ENCODE results near the gene ETFA. TPM values are rescaled to one million over a fixed set of nuclear protein-coding genes. Genes with fewer than 3 reads are reported as not detected.

Gene ETFA
- polyA plus RNA-seq, 3 donors, result 62.1 to 178 (median 166) TPM

- intact Hi-C loops (cut with micrococcal nuclease), result no loop called here
- H3K9ac ChIP-seq (ENCODE audit: insufficient read depth, low read length, poor library complexity, severe bottlenecking), result no peak overlapping the region
- Mint-ChIP-seq H3K27me3 (ENCODE audit: low read depth in 3 of 3) (peaks cover 79 to 90% (median 82%) of the 10 kb centered on the region in 3 donors), H3K27ac (no peak overlapping the region), H3K9me3 (peaks cover 0 to 46% (median 31%) of the 10 kb centered on the region in 7 donors), H3K4me1 (peaks cover 46% of the 10 kb centered on the region), H3K4me3 (peak overlapping the region in 1 of 2 donors; percentile 90), H3K36me3 (peaks cover 26 to 45% of the 10 kb centered on the region in 2 donors)
- H3K4me2 ChIP-seq (replicated peaks; ENCODE audit: extremely low read depth, low read length, poor library complexity, severe bottlenecking), result peak overlapping the region; percentile 95
- H3K79me2 ChIP-seq (ENCODE audit: insufficient read depth, low read length), result no peaks in the 10 kb centered on the region
- peaks cover 76 to 91% of the 10 kb centered on the region in 2 donors for H3K27me3 ChIP-seq (ENCODE audit: control insufficient read depth in 2 of 2, insufficient read depth in 2 of 2, low read length in 2 of 2)
- H3K36me3 ChIP-seq (replicated peaks in 1 of 2; ENCODE audit: control insufficient read depth in 1 of 2, insufficient read depth in 2 of 2, low read length in 2 of 2), result no peaks in the 10 kb centered on the region
- H4K20me1 ChIP-seq (ENCODE audit: insufficient read depth, low read length), result peaks cover 38% of the 10 kb centered on the region
- no peak for TF ChIP-seq CTCF (IDR thresholded peaks at IDR 0.05)
- WGBS (ENCODE audit: insufficient coverage), result 4% methylated on average over 2 of the region's 3 CpGs
- no peak overlapping the region for H2AFZ ChIP-seq (ENCODE audit: insufficient read depth, low read depth, low read length, poor library complexity, severe bottlenecking)
- H3K9me3 ChIP-seq (replicated peaks in 1 of 2; ENCODE audit: control insufficient read depth in 1 of 2, insufficient read depth in 1 of 2, low read length in 2 of 2), result peaks cover 7 to 50% of the 10 kb centered on the region in 2 donors
- H3K27ac ChIP-seq (ENCODE audit: low read depth in 1 of 2, low read length in 2 of 2), result no peak overlapping the region
- DNase-seq, result no peak
- peaks cover 49 to 58% of the 10 kb centered on the region in 2 donors for H3K4me1 ChIP-seq (ENCODE audit: control insufficient read depth in 1 of 2, insufficient read depth in 2 of 2, low read length in 2 of 2)
- no peak overlapping the region for H3K4me3 ChIP-seq (replicated peaks in 1 of 3; ENCODE audit: low read depth in 2 of 3, low read length in 3 of 3)
Observed at GRCh38 chr15:76344893-76345582, 33.8 kb upstream of the ETFA start.

GRCh38 chr15:76343313-76343996 lies 32.2 kb upstream of the ETFA start:
- Histone ChIP-seq H4K20me1 (ENCODE audit: insufficient read depth, low read length) (peaks cover 44% of the 10 kb centered on the region), H3K79me2 (ENCODE audit: insufficient read depth, low read length) (no peaks in the 10 kb centered on the region), H3K4me1 (ENCODE audit: control insufficient read depth in 1 of 2, insufficient read depth in 2 of 2, low read length in 2 of 2) (peaks cover 65 to 74% of the 10 kb centered on the region in 2 donors), H3K4me2 (replicated peaks; ENCODE audit: extremely low read depth, low read length, poor library complexity, severe bottlenecking) (peak overlapping the region; percentile 42), H2AFZ (ENCODE audit: insufficient read depth, low read depth, low read length, poor library complexity, severe bottlenecking) (no peak overlapping the region), H3K27me3 (ENCODE audit: control insufficient read depth in 2 of 2, insufficient read depth in 2 of 2, low read length in 2 of 2) (peaks cover 81 to 96% of the 10 kb centered on the region in 2 donors), H3K9ac (ENCODE audit: insufficient read depth, low read length, poor library complexity, severe bottlenecking) (no peak overlapping the region), H3K36me3 (replicated peaks in 1 of 2; ENCODE audit: control insufficient read depth in 1 of 2, insufficient read depth in 2 of 2, low read length in 2 of 2) (no peaks in the 10 kb centered on the region), H3K9me3 (replicated peaks in 1 of 2; ENCODE audit: control insufficient read depth in 1 of 2, insufficient read depth in 1 of 2, low read length in 2 of 2) (peaks cover 7 to 50% of the 10 kb centered on the region in 2 donors), H3K4me3 (replicated peaks in 1 of 3; ENCODE audit: low read depth in 2 of 3, low read length in 3 of 3) (no peak overlapping the region), H3K27ac (ENCODE audit: low read depth in 1 of 2, low read length in 2 of 2) (no peak overlapping the region)
- 14% methylated on average over 8 of the region's 16 CpGs for WGBS (ENCODE audit: insufficient coverage)
- no peak overlapping the region for H3K27ac Mint-ChIP-seq
- TF ChIP-seq CTCF (IDR thresholded peaks at IDR 0.05), result no peak
- peaks cover 87 to 99% (median 91%) of the 10 kb centered on the region in 3 donors for H3K27me3 Mint-ChIP-seq (ENCODE audit: low read depth in 3 of 3)
- peaks cover 62% of the 10 kb centered on the region for H3K4me1 Mint-ChIP-seq
- intact Hi-C loops (cut with micrococcal nuclease), result no loop called here
- H3K36me3 Mint-ChIP-seq, result peaks cover 26 to 40% of the 10 kb centered on the region in 2 donors
- DNase-seq, result no peak
- H3K9me3 Mint-ChIP-seq, result peaks cover 0 to 62% (median 39%) of the 10 kb centered on the region in 7 donors
- peak overlapping the region in 1 of 2 donors; percentile 78 for H3K4me3 Mint-ChIP-seq
